Epithelial cell of esophagus (primary cell): ENCODE results near the gene LYZL2.
"Not testable (repeated sequence)": the region's sequence is repeated elsewhere in the genome, so short reads cannot be mapped to it uniquely, and the experiment has no call there.

ENCODE experiments used
- DNase-seq: peaks from one replicate; pipeline ENCODE4 v3.0.0; 2010; ENCODE audit warnings: low read depth
- H3K4me3 ChIP-seq: 2 replicates; pipeline ENCODE4 v1.5.1; 2011; ENCODE audit warnings: mild to moderate bottlenecking, low read length, control low read depth
- TF ChIP-seq, protein P1 (sequence below): IDR thresholded peaks from 2 replicates; pipeline ENCODE4 v1.5.1; 2011; ENCODE audit warnings: low read depth, mild to moderate bottlenecking, low read length, control low read depth, inconsistent platforms; ENCODE audit not compliant: insufficient read depth; ENCODE audit errors: missing control alignments

Gene LYZL2

DNA sequence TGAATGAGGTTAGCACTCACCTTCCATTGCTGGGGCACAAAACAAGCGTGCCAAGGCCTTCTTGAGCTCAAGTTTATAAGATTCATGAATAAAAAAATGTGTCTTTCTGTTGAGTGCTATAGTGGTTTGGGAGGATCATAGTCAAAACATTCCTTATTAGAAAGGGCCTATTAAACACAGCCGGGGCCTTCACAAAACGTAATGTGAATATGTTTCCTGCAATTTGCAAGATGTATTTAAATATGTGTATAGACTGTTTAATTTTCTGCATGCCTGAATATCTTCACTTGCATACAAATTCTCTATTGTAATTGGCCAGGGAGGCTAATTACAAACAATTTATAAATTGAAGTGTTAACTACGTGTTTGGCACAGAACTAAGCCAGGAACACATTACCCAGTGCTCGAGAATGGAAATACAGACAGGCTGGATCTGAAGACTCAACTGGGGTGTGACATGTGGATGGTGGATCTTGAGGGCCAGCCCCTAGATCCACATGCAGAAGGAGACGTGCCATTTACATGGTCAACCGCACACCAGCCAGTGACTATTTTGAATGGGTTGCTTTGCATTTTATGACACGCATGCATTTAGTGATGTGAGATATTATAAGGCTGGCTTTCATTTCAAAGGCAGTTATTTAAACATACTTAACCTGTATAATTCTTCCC, 31.3 kb downstream of the LYZL2 start:
- no peak overlapping the region for H3K4me3 ChIP-seq
- no peak for DNase-seq
- TF ChIP-seq, protein P1, sequence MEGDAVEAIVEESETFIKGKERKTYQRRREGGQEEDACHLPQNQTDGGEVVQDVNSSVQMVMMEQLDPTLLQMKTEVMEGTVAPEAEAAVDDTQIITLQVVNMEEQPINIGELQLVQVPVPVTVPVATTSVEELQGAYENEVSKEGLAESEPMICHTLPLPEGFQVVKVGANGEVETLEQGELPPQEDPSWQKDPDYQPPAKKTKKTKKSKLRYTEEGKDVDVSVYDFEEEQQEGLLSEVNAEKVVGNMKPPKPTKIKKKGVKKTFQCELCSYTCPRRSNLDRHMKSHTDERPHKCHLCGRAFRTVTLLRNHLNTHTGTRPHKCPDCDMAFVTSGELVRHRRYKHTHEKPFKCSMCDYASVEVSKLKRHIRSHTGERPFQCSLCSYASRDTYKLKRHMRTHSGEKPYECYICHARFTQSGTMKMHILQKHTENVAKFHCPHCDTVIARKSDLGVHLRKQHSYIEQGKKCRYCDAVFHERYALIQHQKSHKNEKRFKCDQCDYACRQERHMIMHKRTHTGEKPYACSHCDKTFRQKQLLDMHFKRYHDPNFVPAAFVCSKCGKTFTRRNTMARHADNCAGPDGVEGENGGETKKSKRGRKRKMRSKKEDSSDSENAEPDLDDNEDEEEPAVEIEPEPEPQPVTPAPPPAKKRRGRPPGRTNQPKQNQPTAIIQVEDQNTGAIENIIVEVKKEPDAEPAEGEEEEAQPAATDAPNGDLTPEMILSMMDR: no peak

DNA sequence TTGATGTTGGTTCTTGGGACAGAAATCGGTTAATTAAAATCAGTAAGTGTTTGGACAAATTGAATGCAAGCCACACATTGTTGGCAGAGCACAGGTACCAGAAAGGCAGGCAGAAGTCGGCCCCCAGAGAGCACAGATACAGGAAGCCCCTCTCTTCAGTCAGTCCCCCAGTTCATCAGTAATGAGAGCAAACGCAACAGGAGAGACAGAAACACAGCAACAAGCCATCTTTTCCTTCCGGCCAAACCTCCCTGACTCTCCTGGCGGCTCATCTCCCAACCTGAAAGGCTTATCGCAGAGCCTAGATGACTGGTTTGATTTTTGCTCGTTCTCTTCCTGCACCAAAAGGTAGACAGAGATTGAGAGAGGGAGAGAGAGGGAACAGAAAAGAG, 32.1 kb downstream of the LYZL2 start:
- not testable (repeated sequence) for DNase-seq, H3K4me3 ChIP-seq

DNA sequence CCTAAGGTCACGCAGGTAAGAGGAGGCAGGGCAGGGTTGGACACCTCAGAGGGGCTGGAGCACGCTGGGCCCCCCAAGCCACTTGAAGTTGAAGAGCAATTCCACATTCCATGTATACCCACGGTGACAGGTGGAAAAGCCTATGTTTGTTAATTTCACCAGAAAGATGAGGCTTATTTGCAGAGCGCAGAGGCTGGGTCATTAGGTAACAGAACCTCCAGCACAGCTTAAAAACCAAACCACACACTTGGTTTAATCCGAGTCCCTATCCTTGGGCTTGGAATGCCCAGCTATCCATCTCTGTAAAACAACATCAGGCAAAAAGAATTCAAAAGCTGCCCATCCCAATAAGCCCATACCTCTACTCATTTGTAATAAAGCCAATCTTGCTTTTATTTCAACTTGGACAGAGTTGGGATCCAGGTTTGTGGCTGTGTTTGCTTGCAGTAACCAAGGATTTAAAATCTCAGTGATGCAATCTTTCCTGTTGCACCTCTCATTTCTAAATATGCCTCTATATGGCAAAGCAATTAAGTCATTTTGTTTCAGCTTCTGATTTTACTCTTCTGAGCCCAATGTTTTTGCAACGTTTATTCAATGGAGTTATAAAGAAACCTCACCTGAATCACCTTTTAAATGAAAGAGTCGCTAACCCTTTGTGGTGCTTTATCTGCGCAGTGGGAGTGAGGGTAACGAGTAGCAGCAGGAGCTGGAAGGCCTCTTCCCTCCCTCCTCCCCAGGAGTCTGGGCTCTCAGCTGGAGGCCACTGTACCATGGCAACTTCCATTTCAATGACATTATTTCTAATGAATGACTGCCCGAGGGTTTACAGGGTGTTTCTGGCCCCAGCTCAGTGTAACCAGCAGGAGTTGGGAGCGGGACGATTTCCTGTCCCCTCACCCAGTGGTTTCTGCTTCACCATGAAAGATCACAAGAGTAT, 32.8 kb downstream of the LYZL2 start:
- DNase-seq: not testable (repeated sequence)

DNA sequence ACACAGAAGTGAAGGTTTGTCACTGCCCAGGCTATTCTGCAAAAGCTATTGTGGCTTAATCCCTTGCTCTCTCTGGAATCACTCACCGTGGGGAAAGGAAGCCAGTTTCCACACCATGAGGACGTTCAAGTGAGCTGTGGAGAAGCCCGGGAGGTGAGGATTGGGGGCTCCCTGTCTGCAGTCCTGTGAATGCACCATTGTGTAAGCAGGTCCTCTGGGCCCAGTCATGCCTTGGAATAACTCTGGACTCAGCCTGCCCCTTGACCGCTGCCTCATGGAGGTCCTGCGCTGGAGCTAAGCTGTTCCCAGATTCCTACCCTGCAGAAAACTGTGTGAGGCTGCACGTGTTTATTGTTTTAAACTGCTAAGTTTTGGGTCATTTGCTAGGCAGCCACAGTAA, 33.5 kb downstream of the LYZL2 start:
- TF ChIP-seq, protein P1: no peak
- no peak for DNase-seq
- no peak overlapping the region for H3K4me3 ChIP-seq

More for the DNA sequence above, 32.8 kb downstream of the LYZL2 start:
- not testable (repeated sequence) for H3K4me3 ChIP-seq

DNA sequence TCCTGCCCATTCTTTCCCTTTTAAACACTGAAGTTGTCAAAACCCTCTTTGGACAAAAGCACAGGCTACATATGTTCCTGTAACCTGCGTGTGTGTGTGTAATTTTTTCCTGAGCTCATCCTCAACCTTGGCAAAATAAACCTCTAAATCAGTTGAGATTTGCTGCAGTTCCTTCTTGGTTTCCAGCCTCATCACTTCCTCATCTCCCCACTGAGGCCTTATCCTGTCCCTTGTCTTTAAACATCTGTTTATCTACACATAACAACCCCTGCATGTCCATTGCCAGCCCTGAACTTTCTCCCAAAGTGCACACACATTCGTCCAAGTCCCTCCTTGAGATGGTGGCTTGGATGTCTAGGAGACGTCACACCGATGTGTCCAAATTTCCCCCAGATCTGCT, 35.5 kb downstream of the LYZL2 start:
- H3K4me3 ChIP-seq: no peak overlapping the region
- no peak for DNase-seq
- TF ChIP-seq, protein P1: no peak

DNA sequence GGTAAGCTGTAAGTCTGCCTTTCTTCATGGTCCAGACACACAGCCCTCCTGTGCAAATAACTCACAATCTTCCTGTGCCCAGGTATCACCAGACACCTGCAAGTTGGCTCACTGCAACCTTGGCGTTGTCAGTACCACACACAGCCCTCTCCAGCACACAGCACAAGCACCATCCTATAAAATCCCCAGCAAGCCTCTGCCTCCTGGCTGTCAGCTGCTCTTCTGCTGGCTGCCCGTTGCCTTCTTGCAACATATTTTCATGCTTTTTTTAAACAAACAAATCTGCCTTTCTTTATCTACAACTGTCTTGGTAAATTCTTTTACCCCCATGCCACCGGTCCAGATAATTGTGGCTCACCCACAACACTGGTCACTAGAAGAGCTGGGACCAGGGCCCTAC, 36.8 kb downstream of the LYZL2 start:
- not testable (repeated sequence) for H3K4me3 ChIP-seq, DNase-seq

DNA sequence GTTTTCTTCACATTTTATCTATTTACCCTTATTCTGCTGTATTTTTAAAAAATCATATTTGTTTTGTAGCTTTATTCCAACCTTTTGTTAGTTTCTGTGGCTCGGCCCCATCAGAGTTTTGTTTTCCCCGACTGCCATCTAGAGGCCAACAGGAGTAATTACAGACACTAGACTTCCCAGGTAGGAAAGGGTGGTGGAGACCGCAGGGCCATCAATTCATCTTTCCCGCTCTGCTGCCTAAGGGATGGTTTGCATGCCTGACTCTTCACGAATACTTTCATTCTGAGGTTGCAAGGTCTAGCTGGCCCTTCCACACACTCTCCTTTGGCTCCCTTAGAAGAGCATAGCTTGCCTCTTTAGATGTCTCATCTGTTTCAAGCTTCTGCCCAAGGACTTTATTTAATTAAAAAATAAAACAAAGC, 38.3 kb downstream of the LYZL2 start:
- no peak overlapping the region for H3K4me3 ChIP-seq
- TF ChIP-seq, protein P1: peak; percentile 87
- peak; percentile 61 for DNase-seq

DNA sequence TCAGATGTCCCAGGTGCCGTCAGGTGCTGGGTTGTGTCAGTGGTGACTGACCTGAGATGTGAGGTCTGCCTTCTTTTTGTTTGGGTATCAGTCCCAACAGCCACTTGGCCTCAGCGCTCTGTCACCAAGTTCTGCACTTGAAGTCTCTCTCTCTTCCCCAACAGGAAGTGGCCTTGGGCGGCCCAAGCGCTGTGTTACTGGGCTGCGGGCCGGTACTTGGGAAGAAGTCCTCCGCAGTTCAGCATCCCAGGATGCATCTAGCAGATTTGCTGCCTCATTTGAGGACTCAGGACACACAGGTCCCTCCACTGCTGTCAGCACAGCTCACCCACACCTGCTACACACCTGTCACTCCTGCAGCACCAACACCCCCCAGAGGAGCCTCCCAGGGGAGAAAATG, 40.1 kb downstream of the LYZL2 start:
- TF ChIP-seq, protein P1: no peak
- no peak overlapping the region for H3K4me3 ChIP-seq
- DNase-seq: no peak
